H1 (cell line): Measurements from ENCODE around the gene KRTAP9-2. TPM values are rescaled to one million over a fixed set of nuclear protein-coding genes. Genes with fewer than 3 reads are reported as not detected.

Source experiments
- CTCF ChIA-PET: fragments of 300-600 bp; sonication (Branson Sonifier 250); formaldehyde crosslinking; loops from one replicate; lab custom pipeline; 2021; ENCODE audit not compliant: partially characterized antibody; lab: Charles Lee
- POLR2A ChIA-PET: fragments of 300-600 bp; sonication (Branson Sonifier 250); formaldehyde crosslinking; loops from one replicate; lab custom pipeline; 2021; ENCODE audit warnings: inconsistent platforms; ENCODE audit not compliant: partially characterized antibody; lab: Charles Lee
- DNase-seq, 2 experiments: peaks; one replicate each; pipeline versions ENCODE4 v3.0.0 to v3.0.0-alpha.2; 2010 to 2022; ENCODE audit warnings: low spot score in 2 of 2, low read depth in 1 of 2, mixed read lengths in 1 of 2
- FAIRE-seq: peaks from 2 replicates; lab custom pipeline; 2011; peaks lifted over from hg19 to GRCh38; lab: Jason Lieb, UNC
- H2AFZ ChIP-seq: 2 replicates; pipeline ENCODE4 v1.8.1; 2012; ENCODE audit warnings: low read length, inconsistent platforms
- H2AK5ac ChIP-seq: 2 replicates; pipeline ENCODE4 v1.6.1; 2013; ENCODE audit warnings: low read depth, low read length
- H2BK120ac ChIP-seq: replicated peaks from 2 replicates; pipeline ENCODE3; 2013; ENCODE audit warnings: low read depth, low read length, inconsistent platforms
- H2BK12ac ChIP-seq: 2 replicates; pipeline ENCODE4 v1.6.1; 2013; ENCODE audit warnings: low read depth, low read length
- H2BK15ac ChIP-seq: 2 replicates; pipeline ENCODE4 v1.6.1; 2013; ENCODE audit warnings: low read length
- H2BK20ac ChIP-seq: 2 replicates; pipeline ENCODE4 v1.6.1; 2013; ENCODE audit warnings: low read length
- H2BK5ac ChIP-seq: 2 replicates; pipeline ENCODE4 v1.6.1; 2013; ENCODE audit warnings: low read depth, low read length
- H3K14ac ChIP-seq: 2 replicates; pipeline ENCODE4 v1.6.1; 2013; ENCODE audit warnings: inconsistent platforms; ENCODE audit not compliant: insufficient read length
- H3K18ac ChIP-seq: 2 replicates; pipeline ENCODE4 v1.6.1; 2013; ENCODE audit warnings: low read length; ENCODE audit errors: extremely low read depth
- H3K23ac ChIP-seq: 2 replicates; pipeline ENCODE4 v1.6.1; 2013; ENCODE audit warnings: inconsistent platforms; ENCODE audit not compliant: insufficient read length
- H3K23me2 ChIP-seq: 2 replicates; pipeline ENCODE4 v1.6.1; 2013; ENCODE audit warnings: low read depth, low read length
- H3K27ac ChIP-seq: 2 replicates; pipeline ENCODE4 v1.6.1; 2011; ENCODE audit warnings: low read depth, low read length, inconsistent platforms
- H3K27me3 ChIP-seq, 4 experiments: replicated peaks in 1 of 4; 1 replicate in 1 of 4; 2 replicates in 3 of 4; pipeline versions ENCODE4 v1.6.1 to v1.8.1; 2011 to 2013; ENCODE audit warnings: low read length in 3 of 4, mild to moderate bottlenecking in 3 of 4, inconsistent platforms in 2 of 4, mixed read lengths in 2 of 4, moderate library complexity in 1 of 4; ENCODE audit not compliant: control insufficient read depth in 3 of 4, insufficient read depth in 3 of 4; ENCODE audit errors: extremely low read depth in 1 of 4
- H3K36me3 ChIP-seq, 4 experiments: 2 replicates each; pipeline versions ENCODE4 v1.6.1 to v1.8.1; 2011 to 2013; ENCODE audit warnings: mild to moderate bottlenecking in 4 of 4, low read length in 3 of 4, moderate library complexity in 2 of 4, control low read depth in 1 of 4, inconsistent platforms in 1 of 4; ENCODE audit not compliant: insufficient read depth in 4 of 4, control insufficient read depth in 2 of 4
- H3K4ac ChIP-seq: replicated peaks from 2 replicates; pipeline ENCODE3; 2013; ENCODE audit warnings: low read length, low read depth, mixed read lengths, inconsistent platforms; ENCODE audit not compliant: insufficient read length
- H3K4me1 ChIP-seq, 4 experiments: replicated peaks in 1 of 4; 1 replicate in 1 of 4; 2 replicates in 3 of 4; pipeline versions ENCODE4 v1.6.1 to v1.8.1; 2011 to 2013; ENCODE audit warnings: low read length in 3 of 4, inconsistent platforms in 2 of 4, mixed read lengths in 1 of 4; ENCODE audit not compliant: insufficient read depth in 4 of 4, control insufficient read depth in 3 of 4
- H3K4me2 ChIP-seq, 2 experiments: 2 replicates each; pipeline versions ENCODE4 v1.6.1 to v1.8.1; 2011 to 2013; ENCODE audit warnings: low read depth in 2 of 2, low read length in 2 of 2, control low read depth in 1 of 2, inconsistent platforms in 1 of 2, mild to moderate bottlenecking in 1 of 2; ENCODE audit not compliant: insufficient read depth in 1 of 2
- H3K4me3 ChIP-seq, 4 experiments: fragments of 200-600, 300-600 bp in 1 of 4; sonication (generic), shearing (Covaris generic), sonication (Bioruptor Twin) in 1 of 4; 2 replicates each; pipeline versions ENCODE4 v1.5.1 to v1.8.1; 2011 to 2016; ENCODE audit warnings: low read length in 4 of 4, low read depth in 3 of 4, control low read depth in 2 of 4, inconsistent platforms in 2 of 4, mild to moderate bottlenecking in 2 of 4, mixed read lengths in 1 of 4, moderate library complexity in 1 of 4; ENCODE audit not compliant: insufficient read depth in 2 of 4; ENCODE audit errors: extremely low read depth in 1 of 4
- H3K56ac ChIP-seq: replicated peaks from 2 replicates; pipeline ENCODE3; 2013; ENCODE audit warnings: low read depth, mild to moderate bottlenecking, mixed read lengths, low read length, inconsistent platforms; ENCODE audit not compliant: insufficient read length
- H3K79me1 ChIP-seq: 2 replicates; pipeline ENCODE4 v1.6.1; 2013; ENCODE audit warnings: low read depth, low read length, control low read depth
- H3K79me2 ChIP-seq, 2 experiments: 2 replicates each; pipeline versions ENCODE4 v1.6.1 to v1.8.1; 2012 to 2013; ENCODE audit warnings: low read length in 2 of 2, mild to moderate bottlenecking in 2 of 2, inconsistent platforms in 1 of 2; ENCODE audit not compliant: insufficient read depth in 2 of 2, control insufficient read depth in 1 of 2
- H3K9ac ChIP-seq, 4 experiments: replicated peaks in 1 of 4; 1 replicate in 1 of 4; 2 replicates in 3 of 4; pipeline versions ENCODE4 v1.6.1 to v1.8.1; 2011 to 2013; ENCODE audit warnings: low read depth in 3 of 4, low read length in 3 of 4, control low read depth in 2 of 4, mild to moderate bottlenecking in 2 of 4, moderate library complexity in 2 of 4, inconsistent platforms in 1 of 4; ENCODE audit errors: extremely low read depth in 1 of 4
- H3K9me3 ChIP-seq, 2 experiments: 2 replicates each; pipeline versions ENCODE4 v1.6.1 to v1.8.1; 2012 to 2013; ENCODE audit warnings: mild to moderate bottlenecking in 2 of 2, moderate library complexity in 2 of 2, control low read depth in 1 of 2, inconsistent platforms in 1 of 2, low read depth in 1 of 2, low read length in 1 of 2, mixed read lengths in 1 of 2; ENCODE audit not compliant: insufficient read depth in 2 of 2
- H4K20me1 ChIP-seq, 2 experiments: replicated peaks in 1 of 2; 2 replicates each; pipeline versions ENCODE3 to v1.8.1; 2011 to 2013; ENCODE audit warnings: inconsistent platforms in 2 of 2, low read length in 2 of 2, mild to moderate bottlenecking in 1 of 2; ENCODE audit not compliant: insufficient read depth in 2 of 2, control insufficient read depth in 1 of 2
- H4K5ac ChIP-seq: 2 replicates; pipeline ENCODE4 v1.6.1; 2013; ENCODE audit warnings: low read length, low read depth, mixed read lengths, inconsistent platforms; ENCODE audit not compliant: insufficient read length
- H4K8ac ChIP-seq: 2 replicates; pipeline ENCODE4 v1.8.0; 2013; ENCODE audit warnings: mild to moderate bottlenecking, moderate library complexity, low read length, inconsistent platforms; ENCODE audit not compliant: insufficient read depth; ENCODE audit errors: extremely low read depth
- H4K91ac ChIP-seq: replicated peaks from 2 replicates; pipeline ENCODE3; 2013; ENCODE audit warnings: low read length, mixed read lengths, inconsistent platforms; ENCODE audit not compliant: insufficient read length
- WGBS, 2 experiments: shearing (Covaris generic) in 1 of 2; methylation state at CpG; one replicate each; pipeline versions ENCODE4 v1.1.6 to v1.1.7; 2013 to 2015; ENCODE audit warnings: low lambda C conversion rate in 2 of 2, mixed read lengths in 2 of 2, inconsistent platforms in 1 of 2, low coverage in 1 of 2, missing lambda C conversion rate in 1 of 2; ENCODE audit not compliant: insufficient replicate concordance in 2 of 2, insufficient coverage in 1 of 2, insufficient read length in 1 of 2; ENCODE audit errors: extremely low coverage in 1 of 2, missing lambda C conversion rate in 1 of 2; 5-methylcytosine and 5-hydroxymethylcytosine counted together
- polyA plus RNA-seq, 7 experiments: library from polyadenylated mRNA; depleted of rRNA in 3 of 7; stranded (reverse) in 5 of 7; unstranded in 2 of 7; fragments of >200 nt in 5 of 7; fragments of 200-250 nt in 2 of 7; gene quantifications; 1 replicate in 5 of 7; 2 replicates in 1 of 7; 4 replicates in 1 of 7; pipeline versions ENCODE4 v1.2.1 to v1.2.3, GENCODE V29; 2011 to 2013; ENCODE audit warnings: missing spikeins in 2 of 7, mixed read lengths in 2 of 7
- total RNA-seq: library from RNA; stranded (reverse); fragmentation: NEBNext Ultra II Directional; extraction: Animal tissue kit (Norgen Biotek cat#: 25700); gene quantifications from 2 replicates; pipeline ENCODE4 v1.2.1, GENCODE V29; 2021

Gene KRTAP9-2
- total and polyA plus RNA-seq, 2 of the 8 experiments (the other 6 are each of a cell fraction or from before 2014, with no cell fraction given): not detected

- Histone ChIP-seq H3K27me3 (no peaks in the 10 kb centered on the region; a peak in 1 of 7 replicates), H3K4ac (no peak overlapping the region), H3K23me2 (no peaks in the 10 kb centered on the region; the same call in 1 of the 2 replicates), H2BK15ac (no peak overlapping the region), H3K4me1 (no peaks in the 10 kb centered on the region; a peak in 1 of 7 replicates), H4K8ac (no peak overlapping the region), H3K4me3 (no peak overlapping the region), H2AFZ (no peak overlapping the region), H3K79me2 (no peaks in the 10 kb centered on the region), H3K4me2 (no peak overlapping the region), H2BK20ac (no peak overlapping the region), H3K23ac (no peak overlapping the region), H3K18ac (no peak overlapping the region), H3K14ac (no peak overlapping the region), H3K56ac (no peak overlapping the region), H3K36me3 (no peaks in the 10 kb centered on the region), H4K91ac (no peak overlapping the region), H3K79me1 (no peaks in the 10 kb centered on the region), H3K27ac (no peak overlapping the region), H2AK5ac (no peak overlapping the region), H2BK120ac (no peak overlapping the region), H2BK5ac (no peak overlapping the region), H2BK12ac (no peak overlapping the region), H4K20me1 (no peaks in the 10 kb centered on the region), H4K5ac (no peak overlapping the region), H3K9me3 (no peaks in the 10 kb centered on the region), H3K9ac (no peak overlapping the region)
- ChIA-PET POLR2A (no interaction called here), CTCF (no interaction called here)
- DNase-seq (no peak), FAIRE-seq (no peak)
- 100% methylated on average over 1 of the region's 1 CpG; no CpG with 5 or more reads in 1 of the 2 experiments for WGBS, 2 experiments
These were observed 29.8 kb downstream of the KRTAP9-2 start for GRCh38 chr17:41256291-41256685.
